PC-9 (cell line): ENCODE data around the gene LGSN.

Source experiments
- CTCF ChIP-seq: fragments of 200-600 bp; sonication (generic); conservative IDR thresholded peaks from 2 replicates; pipeline ENCODE4 v1.6.1; 2017; ENCODE audit warnings: mixed run types, antibody characterized with exemption, mild to moderate bottlenecking, moderate library complexity
- EZH2 ChIP-seq: fragments of 200-600 bp; sonication (generic); IDR thresholded peaks from 2 replicates; pipeline ENCODE4 v1.8.0; 2017; ENCODE audit warnings: antibody characterized with exemption, low read depth

DNA sequence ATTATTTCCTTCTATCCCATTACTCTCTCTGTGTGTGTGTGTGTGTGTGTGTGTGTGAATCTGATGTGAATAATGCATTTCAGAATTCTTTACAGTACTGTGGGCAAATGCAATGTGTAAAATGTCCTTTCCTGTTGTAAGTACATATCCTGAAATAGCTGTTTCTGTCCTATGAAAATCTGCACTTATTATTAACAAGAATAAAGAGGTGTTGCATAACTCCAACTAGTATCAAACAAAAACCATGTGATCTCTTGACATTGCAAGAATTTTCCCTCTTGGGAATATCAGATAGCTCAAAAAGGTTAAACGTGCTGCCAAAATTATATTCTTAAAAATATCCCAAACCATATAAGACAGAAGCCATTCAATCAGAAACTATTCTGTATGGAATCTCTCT, 52.0 kb downstream of the LGSN start:
- no peak for TF ChIP-seq CTCF
- TF ChIP-seq EZH2, result no peak
